ENCODE results near the gene IFRD2.
A peak's percentile ranks its signal among the peaks of the same experiment; 100 is the strongest.

The IFRD2 gene

DNA sequence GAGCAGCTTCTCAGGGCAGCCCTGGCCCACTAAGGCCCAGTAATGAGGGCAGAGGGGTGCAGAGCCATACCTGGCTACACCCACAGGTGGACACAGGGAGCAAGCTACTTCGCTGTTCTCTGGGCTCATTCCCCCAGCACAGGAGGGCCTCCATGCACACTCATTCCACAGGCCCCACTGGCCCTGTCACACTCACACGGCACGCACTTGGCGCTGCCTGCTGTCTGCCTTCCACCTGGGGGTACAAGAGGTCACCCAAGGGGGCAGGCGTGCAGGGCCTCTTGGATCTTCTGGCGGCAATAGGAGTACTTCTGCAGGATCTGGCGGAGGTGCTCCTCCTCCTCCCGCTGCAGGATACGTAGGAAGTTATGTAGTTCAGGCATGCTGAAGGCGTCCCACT is 38.1 kb upstream of the IFRD2 start:
- TF ChIP-seq, protein P1, sequence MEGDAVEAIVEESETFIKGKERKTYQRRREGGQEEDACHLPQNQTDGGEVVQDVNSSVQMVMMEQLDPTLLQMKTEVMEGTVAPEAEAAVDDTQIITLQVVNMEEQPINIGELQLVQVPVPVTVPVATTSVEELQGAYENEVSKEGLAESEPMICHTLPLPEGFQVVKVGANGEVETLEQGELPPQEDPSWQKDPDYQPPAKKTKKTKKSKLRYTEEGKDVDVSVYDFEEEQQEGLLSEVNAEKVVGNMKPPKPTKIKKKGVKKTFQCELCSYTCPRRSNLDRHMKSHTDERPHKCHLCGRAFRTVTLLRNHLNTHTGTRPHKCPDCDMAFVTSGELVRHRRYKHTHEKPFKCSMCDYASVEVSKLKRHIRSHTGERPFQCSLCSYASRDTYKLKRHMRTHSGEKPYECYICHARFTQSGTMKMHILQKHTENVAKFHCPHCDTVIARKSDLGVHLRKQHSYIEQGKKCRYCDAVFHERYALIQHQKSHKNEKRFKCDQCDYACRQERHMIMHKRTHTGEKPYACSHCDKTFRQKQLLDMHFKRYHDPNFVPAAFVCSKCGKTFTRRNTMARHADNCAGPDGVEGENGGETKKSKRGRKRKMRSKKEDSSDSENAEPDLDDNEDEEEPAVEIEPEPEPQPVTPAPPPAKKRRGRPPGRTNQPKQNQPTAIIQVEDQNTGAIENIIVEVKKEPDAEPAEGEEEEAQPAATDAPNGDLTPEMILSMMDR (IDR thresholded peaks at IDR 0.05; ENCODE audit: borderline replicate concordance, control extremely low read depth, extremely low read depth, insufficient read depth, missing control alignments) = no peak
- in situ Hi-C loops (cut with MboI; ENCODE audit: low sequenced_read_pairs, unreplicated experiment) = no loop called here
- no peak for DNase-seq (ENCODE audit: low spot score)

DNA sequence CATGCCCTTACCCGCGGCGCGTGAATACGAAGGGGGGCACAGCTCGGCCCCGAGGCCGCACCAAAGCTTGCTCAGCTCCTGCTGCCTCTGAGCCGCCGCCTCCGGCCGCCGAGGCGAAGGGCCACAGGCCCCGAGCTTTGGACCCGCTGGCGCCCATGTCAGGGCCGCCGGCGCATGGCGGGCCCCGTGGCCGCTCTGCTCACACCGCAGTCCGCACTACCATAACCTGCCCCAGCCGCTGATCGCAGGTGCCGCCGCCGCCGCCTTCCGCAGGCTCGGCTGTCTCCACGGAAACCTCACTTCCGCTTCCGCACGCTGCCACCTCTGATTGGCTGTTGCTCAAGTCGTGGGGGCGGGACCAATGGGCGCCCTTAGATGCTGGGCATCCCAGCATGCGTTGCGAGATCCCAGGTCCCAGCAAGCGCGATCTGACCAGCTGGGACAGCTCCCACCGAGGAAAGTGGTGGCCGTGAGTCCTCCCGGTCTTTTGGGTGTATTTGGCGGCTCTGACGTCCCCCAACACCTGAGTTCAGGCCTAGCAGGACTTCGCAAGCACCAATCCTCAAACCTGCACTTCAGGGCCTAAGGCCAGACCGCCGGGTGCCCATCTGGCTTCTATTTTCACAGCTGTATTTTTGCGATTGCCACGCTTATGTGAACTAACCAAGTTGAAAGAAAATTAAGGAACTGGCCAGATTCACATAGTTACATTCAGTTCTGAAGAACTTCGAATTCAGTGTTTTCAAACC is 35.9 kb upstream of the IFRD2 start, which contains the start of gene TUSC2:
TUSC2 (minus strand) TSS at position 281 of the 749 bp plus-strand sequence; CDS start at position 157, 124 bp downstream.
- in situ Hi-C loops (cut with MboI; ENCODE audit: low sequenced_read_pairs, unreplicated experiment) = no loop called here
- TF ChIP-seq, protein P1 (IDR thresholded peaks at IDR 0.05; ENCODE audit: borderline replicate concordance, control extremely low read depth, extremely low read depth, insufficient read depth, missing control alignments) = no peak
- peak; percentile 98 for DNase-seq (ENCODE audit: low spot score)

DNA sequence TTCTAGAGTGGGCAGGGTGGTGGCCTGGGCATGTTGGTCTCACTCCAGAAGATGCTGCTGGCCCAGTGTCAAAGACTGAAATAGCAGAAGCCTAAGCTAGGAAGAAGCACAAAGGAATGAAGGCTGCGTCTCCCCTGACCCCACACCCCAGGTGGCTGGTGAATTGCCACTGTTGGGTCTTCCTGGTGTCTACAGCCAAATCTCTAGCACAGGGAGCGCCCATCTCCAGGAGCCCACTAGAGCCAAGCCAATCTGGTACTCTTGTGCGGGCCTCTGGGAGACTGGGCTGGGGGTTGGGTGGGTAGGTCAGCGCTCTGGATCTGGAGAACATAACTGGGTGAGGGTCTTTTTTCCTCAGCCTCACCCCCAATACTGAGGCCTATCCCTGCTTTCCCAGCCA is 34.9 kb upstream of the IFRD2 start:
- TF ChIP-seq, protein P1 (IDR thresholded peaks at IDR 0.05; ENCODE audit: borderline replicate concordance, control extremely low read depth, extremely low read depth, insufficient read depth, missing control alignments) = no peak
- in situ Hi-C loops (cut with MboI; ENCODE audit: low sequenced_read_pairs, unreplicated experiment) = no loop called here
- no peak for DNase-seq (ENCODE audit: low spot score)

DNA sequence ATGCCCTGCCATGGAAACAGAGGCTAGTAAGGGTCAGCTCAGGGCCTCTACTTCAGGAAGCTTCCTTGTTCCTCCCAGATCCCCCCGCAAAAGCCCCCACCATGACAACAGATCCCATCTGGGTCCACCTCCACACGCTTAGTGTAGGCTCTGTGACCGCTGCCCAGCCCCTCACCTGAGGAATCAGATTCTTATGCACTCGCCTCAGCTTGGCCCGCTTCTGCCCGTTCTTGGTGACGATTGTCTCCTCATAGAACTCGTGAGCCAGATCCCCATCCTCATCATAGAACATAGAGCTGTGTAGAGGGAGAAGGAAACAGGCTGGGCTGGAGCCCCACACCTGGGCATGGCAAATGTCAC is 33.9 kb upstream of the IFRD2 start:
- TF ChIP-seq, protein P1 (IDR thresholded peaks at IDR 0.05; ENCODE audit: borderline replicate concordance, control extremely low read depth, extremely low read depth, insufficient read depth, missing control alignments) = no peak
- in situ Hi-C loops (cut with MboI; ENCODE audit: low sequenced_read_pairs, unreplicated experiment) = no loop called here
- DNase-seq (ENCODE audit: low spot score) = no peak

DNA sequence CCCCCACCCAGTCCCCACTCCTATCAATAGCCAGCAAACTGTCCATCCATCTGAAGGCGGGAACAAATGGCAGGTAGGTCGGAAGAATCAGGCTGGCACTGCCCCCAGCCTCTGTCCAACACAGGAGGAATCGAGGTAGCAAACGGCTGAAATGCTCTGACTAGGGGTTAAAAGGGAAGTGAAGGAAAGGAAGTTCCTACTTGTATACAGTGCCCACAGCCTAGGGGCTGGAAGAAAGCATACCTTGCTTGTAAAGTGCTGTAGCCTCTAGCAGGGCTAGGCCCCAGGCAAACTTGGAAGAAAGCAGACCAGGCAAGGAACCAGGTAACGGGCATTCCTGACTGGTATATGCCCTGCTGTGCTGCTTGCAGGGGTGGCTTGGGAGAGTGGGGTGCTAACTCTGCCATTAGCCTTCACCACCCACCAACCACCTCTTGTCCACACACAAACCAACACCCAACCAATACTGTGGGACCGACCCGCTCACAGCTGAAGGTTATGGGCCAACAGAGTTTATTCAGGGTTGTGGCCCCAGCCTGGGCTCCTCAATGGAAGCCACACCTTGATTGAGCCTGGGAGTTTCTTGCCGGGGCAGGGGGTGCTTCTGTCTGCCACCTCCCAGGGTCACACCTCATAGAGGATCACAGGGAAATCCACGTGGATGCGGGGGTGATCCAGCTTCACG is 33.4 kb upstream of the IFRD2 start:
- in situ Hi-C loops (cut with MboI; ENCODE audit: low sequenced_read_pairs, unreplicated experiment) = no loop called here
- TF ChIP-seq, protein P1 (IDR thresholded peaks at IDR 0.05; ENCODE audit: borderline replicate concordance, control extremely low read depth, extremely low read depth, insufficient read depth, missing control alignments) = no peak

DNA sequence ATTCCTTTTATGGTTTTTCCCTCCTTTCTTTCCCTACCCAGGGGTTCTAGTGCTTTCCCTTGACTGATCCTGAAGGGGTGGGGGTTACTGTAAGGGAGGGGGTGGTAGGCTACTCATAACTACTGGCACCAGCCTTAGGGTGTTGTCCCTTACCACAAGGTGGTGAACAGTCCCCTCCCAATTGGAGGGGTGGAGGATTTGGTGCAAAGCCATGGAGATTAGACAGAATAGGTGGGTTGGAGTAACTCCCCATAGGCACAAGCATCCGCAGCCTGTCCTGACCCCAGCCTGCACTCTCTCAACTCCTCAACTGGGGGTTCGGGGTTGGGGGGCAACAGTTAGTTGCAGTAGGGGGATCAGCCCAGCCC is 32.9 kb upstream of the IFRD2 start:
- no peak for DNase-seq (ENCODE audit: low spot score)
- in situ Hi-C loops (cut with MboI; ENCODE audit: low sequenced_read_pairs, unreplicated experiment) = no loop called here
- TF ChIP-seq, protein P1 (IDR thresholded peaks at IDR 0.05; ENCODE audit: borderline replicate concordance, control extremely low read depth, extremely low read depth, insufficient read depth, missing control alignments) = no peak

More for the DNA sequence above, 33.4 kb upstream of the IFRD2 start:
- DNase-seq (ENCODE audit: low spot score) = no peak

Measured in GM13976 (cell line).